HepG2 (cell line): ENCODE results near the gene TPM1.

ENCODE experiments used
- EZH2 ChIP-seq: conservative IDR thresholded peaks from 2 replicates; pipeline ENCODE4 v1.6.1; 2012; ENCODE audit warnings: mild to moderate bottlenecking, low read depth, low read length, moderate library complexity
- FOXC1 ChIP-seq: sonication (generic); formaldehyde crosslinking; IDR thresholded peaks from 2 replicates; pipeline ENCODE4 v1.8.0; 2022; ENCODE audit warnings: mild to moderate bottlenecking, missing genetic modification reagents, borderline replicate concordance
- PHF8 ChIP-seq: sonication (generic); formaldehyde crosslinking; IDR thresholded peaks from 2 replicates; pipeline ENCODE4 v1.5.0; 2020; ENCODE audit warnings: missing genetic modification reagents
- POLR2A ChIP-seq, 2 experiments: IDR thresholded peaks; 2 replicates each; pipeline ENCODE4 v1.6.1; 2011; ENCODE audit warnings: low read depth in 2 of 2, low read length in 2 of 2, mild to moderate bottlenecking in 1 of 2, moderate library complexity in 1 of 2; ENCODE audit not compliant: insufficient read depth in 1 of 2
- POLR2AphosphoS2 ChIP-seq: IDR thresholded peaks from 2 replicates; pipeline ENCODE4 v1.6.1; 2011; ENCODE audit warnings: low read depth, low read length, improper control_type of control experiment
- REST ChIP-seq, 2 experiments: IDR thresholded peaks; 2 replicates each; pipeline ENCODE4 v1.6.1; 2011 to 2012; ENCODE audit warnings: low read length in 2 of 2, borderline replicate concordance in 1 of 2, low read depth in 1 of 2, mild to moderate bottlenecking in 1 of 2, moderate library complexity in 1 of 2
- TBP ChIP-seq: sonication (generic); formaldehyde crosslinking; IDR thresholded peaks from 2 replicates; pipeline ENCODE4 v1.5.0; 2020; ENCODE audit warnings: missing genetic modification reagents
- ZNF460 ChIP-seq: sonication (generic); formaldehyde crosslinking; IDR thresholded peaks from 2 replicates; pipeline ENCODE4 v1.5.1; 2020; ENCODE audit warnings: missing genetic modification reagents, mild to moderate bottlenecking, borderline replicate concordance
- ZNF609 ChIP-seq: sonication (generic); formaldehyde crosslinking; IDR thresholded peaks from 2 replicates; pipeline ENCODE4 v1.4.0; 2020; ENCODE audit warnings: mild to moderate bottlenecking, missing genetic modification reagents, borderline replicate concordance

GRCh38 chr15:63089260-63090043 is 46.9 kb downstream of the TPM1 start:
- TF ChIP-seq ZNF609 (CRISPR knock-in tag), result no peak
- no peak for TF ChIP-seq FOXC1 (CRISPR knock-in tag)
- no peak for TF ChIP-seq EZH2
- TF ChIP-seq POLR2AphosphoS2, result no peak
- no peak for TF ChIP-seq PHF8 (CRISPR knock-in tag)
- TF ChIP-seq ZNF460 (CRISPR knock-in tag), result no peak
- TF ChIP-seq REST (IDR thresholded peaks at IDR 0.05; ENCODE audit: borderline replicate concordance in 1 of 2, low read depth in 1 of 2, low read length in 2 of 2), result no peak
- TF ChIP-seq POLR2A (IDR thresholded peaks at IDR 0.05; ENCODE audit: insufficient read depth in 1 of 2, low read depth in 2 of 2, low read length in 2 of 2), result no peak
- TF ChIP-seq TBP (CRISPR knock-in tag), result no peak
